GDM1 (cell line): ENCODE results near the gene UACA.
A peak's percentile ranks its signal among the peaks of the same experiment; 100 is the strongest.
"Not testable (repeated sequence)": the region's sequence is repeated elsewhere in the genome, so short reads cannot be mapped to it uniquely, and the experiment has no call there.

Source experiments
- DNase-seq: peaks from one replicate; lab custom pipeline; 2025; lab: John Stamatoyannopoulos, UW

The UACA gene

DNA sequence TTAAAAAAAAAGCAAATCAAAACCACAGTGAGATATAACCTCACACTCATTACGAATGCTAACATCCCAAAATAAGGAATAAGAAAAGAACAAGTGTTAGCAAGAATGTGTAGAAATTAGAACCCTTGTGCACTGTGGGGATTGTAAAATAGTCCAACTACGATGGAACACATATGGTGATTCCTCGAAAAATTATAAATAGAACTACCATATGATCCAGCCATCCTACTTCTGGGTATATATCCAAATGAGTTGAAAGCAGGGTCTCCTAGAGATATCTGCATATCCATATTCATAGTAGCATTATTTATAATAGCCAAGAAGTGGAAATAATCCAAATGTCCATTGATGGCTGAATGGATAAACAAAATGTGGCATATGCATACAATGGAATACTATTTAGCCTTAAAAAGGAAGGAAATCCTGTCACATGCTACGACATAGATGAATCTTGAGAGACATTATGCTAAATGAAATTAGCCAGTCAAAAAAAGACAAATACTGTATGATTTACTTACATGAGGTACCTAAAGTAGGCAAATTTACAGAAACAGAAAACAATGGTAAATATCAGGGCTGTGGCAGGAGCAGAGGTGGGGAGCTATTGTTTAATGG is 55.6 kb downstream of the UACA start:
- no peak for DNase-seq

DNA sequence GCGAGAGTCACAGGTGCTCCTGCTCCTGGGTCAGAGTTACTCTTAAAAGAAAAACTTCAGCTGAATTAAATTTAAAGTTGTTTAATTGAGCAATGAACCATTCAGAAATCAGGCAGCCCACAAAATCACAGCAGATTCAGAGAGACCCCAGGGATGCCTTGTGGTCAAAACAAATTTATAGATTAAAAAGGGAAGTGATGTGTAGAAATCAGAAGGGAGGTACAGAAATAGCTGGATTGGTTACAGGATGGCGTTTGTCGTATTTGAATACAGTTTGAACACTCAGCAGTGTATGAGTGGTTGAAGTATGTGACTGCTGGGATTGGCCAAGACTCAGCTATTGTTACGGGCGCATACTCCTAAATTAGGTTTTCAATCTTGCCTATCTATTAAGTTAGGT is 58.6 kb downstream of the UACA start:
- DNase-seq = no peak

DNA sequence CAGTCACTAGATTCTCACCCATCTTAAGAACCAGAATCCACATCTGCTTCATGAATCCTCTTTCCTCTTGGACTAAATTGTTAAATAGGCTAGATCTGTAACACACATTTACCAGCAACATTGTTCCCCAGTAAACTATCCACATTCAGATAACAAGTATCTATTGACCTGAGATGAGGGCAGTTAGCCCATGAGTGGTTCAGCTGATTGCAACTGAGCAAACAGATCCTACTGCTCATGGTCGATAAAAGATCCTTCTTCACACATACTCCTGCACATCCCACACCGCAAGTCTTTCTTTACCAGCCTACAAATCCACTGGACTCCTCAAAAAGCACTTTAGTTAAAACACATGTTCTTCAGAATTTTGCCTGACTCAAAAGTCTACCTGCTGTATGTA is 59.2 kb downstream of the UACA start:
- no peak for DNase-seq

DNA sequence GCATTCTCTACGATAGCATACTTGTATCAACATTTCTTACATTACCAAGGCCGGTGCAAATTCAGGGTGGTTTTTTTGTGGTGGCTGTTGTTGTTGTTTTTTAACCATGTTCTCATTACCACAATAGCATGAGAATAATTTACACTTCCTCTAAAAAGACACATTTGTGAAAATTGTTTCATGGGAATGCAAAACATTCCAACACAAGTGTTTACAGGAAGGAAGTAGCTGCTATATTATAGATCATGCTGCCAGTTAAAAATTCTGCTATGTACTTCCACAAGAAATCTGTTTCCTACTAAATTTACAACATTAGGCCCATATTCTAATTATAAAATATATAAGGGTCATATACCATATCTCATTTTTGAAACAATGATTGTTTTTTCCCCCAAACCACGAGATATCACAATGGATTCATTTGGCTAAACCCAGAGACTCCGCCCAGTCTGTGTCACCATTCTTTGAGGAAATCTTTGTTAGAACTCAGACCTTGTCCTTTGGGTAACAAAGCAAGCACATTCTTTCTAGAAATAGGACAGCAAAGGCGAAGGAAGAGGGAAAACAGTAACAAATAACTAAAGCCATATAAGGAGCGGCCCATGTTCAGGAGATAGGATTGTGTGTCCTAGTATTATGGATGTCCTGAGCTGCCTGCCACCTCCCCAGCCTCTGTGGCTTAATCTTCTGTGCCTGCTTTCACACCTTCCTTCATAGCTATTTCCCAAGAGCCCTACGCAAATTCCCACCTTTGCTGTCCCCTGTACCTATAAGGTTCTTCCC is 60.1 kb downstream of the UACA start:
- no peak for DNase-seq

DNA sequence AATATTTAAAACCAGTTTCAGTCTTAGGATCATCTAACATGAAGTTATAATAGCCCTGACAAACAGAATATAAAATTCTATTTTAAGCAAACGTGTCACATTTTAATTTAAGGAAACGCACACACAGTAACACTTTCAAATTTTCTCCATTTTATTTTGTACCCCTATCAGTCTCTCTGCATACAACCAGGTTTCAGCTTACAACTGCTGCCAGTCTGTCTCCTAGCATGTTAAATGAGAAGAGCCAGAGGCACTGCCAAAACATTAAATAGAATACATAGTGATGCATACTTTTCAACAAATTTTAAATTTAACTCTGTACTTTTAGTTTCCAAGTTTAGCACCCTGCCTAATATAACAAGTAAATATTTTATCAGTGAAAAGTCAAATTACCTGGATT is 60.8 kb downstream of the UACA start:
- no peak for DNase-seq

DNA sequence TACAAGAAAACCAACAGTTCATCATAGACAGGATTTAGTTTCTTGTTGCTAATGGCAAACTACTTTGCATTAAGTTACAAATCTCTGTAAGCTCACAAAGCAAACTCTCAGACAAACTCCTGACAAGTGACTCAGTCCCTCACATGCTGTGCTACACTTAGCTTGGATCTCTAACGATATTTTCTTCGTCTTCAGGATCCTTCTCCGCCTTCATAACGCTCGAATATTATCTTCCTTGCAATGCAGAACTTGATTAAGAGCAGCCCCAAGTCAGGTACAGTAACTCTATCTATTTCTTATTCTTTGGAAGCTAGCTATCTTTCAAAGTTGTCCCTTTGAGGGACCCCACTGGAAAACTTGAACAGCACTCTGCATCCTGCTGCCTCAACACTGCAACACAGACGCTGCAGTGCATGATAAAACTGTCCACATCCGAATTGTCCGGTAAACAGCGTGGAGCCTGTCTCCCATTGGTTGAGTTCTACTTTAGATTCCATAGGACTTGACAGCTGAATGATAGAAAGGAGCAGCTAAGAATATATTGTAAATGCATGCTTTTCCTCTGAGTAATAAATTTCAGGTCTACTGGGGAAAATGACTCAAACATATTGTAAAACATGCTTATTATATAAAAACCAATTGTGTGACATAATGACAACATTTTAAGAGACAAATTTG is 61.3 kb downstream of the UACA start:
- DNase-seq = no peak

DNA sequence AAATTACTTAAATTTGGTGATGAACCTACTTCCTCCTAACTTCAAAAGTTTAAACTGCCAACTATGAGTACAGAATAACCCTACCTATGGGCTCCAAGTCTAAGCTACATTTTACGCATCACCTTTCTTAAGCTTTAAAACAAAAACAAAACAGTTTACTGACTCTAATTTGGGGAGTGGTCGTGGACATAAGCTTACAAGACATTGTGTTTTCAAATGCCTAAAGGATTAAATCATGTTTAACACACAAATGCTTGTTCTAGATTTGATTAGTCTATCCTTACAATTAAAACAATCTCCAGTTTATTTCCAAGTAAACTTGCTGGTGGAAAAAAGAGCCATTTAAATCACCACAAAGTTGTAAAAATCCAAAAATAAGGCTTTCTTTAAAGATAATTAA is 62.2 kb downstream of the UACA start:
- DNase-seq = no peak

DNA sequence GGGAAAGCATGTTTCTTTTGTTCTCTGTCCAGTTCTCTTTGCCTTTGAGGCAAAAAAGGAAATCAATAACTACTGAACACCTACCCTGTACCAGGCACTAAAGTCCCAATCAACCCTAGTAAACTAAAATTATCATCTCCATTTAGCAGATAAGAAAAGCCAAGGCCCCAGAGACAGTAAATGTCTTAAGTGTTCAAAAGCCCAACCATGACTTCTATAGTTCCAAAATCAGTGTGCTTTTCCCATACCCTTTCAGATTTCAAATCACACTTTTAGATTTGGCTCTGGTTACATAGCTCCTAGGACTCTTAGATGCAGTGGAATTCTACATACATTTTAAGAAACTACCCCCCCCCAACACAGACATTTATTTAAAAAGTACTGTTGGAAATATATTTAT is 63.5 kb downstream of the UACA start:
- no peak for DNase-seq

DNA sequence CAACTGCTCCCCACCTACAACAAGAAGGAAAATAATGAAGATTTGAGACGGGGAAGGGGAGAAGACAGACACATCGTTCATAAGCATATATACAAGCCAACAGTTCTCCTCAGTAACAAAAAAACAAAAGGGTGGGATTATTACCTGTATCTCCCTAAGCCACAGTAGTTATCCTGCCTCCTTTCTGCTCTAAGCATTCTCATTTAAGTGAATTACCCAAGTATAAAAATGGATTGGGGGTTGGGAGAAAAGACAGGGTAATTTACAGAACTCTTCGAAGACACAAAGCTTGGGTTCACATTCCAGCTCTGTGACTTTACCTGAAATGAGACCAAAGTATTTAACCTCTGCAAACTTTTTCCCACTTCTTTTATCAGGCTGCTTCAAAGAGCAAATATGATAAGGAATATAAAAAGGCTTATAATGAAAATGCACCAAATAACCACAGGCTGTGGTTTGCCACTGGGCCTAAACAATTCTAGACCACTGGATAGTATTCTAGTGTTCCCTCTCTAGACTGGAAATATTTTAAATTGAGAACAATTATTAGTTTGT is 64.4 kb downstream of the UACA start:
- DNase-seq = no peak

DNA sequence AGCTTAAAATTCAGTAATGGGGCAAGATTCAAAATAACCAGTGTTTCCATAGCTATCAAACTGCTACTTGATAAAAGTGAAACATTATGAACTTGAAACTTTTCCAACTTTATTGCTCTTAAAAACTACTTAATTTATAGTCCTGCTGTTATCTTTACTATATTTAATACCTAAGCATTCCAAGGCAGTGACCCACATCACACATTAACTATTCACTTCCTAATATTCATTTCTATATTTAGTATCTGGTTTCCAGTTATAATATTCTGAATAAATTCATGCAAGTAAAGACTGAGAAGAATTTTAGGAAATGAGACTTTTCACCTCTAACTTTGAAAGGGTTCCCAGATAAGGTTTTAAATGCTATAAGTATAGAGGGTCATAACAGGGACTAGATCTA is 64.9 kb downstream of the UACA start:
- DNase-seq = no peak

DNA sequence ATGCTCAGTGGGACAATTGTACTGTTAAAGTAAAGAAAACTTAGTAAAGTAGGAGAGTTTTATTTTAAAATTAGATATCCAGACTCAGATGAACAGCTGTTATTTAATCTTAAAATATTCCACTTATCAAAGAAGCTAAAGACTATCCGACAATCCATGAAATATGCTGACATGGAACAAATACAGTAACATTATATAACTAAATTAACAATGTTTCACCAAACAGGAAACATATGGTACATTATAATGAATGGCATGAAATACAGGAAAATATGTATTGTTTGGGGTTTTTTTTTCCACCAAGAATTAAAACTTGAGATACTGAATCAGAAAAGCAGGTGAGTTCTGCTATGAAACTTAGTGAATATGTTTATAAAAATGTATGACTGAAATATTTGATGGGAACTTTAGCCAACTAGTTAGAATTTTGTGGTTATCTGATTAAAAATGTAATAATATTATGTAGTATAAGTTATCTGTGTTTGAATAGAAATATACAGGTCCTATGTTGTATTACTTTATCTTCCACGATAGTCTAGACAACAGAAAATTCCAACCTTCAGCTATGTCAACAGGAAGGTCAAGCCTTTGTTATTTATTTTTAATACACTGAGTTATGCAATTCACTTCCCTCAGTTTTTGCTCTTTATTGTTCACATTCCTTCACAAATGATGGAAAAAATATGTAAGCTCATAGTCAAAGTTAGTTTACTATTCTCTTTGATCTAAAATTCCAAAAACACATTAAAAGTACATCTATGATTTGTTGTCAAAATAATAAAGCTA is 72.7 kb downstream of the UACA start:
- DNase-seq = no peak

DNA sequence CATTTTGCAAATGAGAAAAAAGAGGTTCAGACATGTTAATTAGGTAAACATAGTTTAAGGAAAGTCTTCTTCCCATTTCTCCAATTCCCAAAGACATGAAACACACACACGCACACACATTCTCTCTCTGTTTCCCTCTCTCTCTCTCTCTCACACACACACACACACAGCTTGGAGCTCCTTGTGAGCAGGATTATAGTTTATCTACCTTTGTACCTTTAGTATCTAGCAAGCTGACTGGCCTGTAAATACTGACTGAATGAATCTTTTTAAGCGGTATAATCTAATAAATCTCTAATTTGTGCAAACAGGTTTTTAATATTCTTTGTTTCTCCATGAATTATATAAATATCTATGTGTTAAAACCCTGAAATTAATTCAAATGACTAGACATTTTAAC is 73.3 kb downstream of the UACA start:
- no peak for DNase-seq

DNA sequence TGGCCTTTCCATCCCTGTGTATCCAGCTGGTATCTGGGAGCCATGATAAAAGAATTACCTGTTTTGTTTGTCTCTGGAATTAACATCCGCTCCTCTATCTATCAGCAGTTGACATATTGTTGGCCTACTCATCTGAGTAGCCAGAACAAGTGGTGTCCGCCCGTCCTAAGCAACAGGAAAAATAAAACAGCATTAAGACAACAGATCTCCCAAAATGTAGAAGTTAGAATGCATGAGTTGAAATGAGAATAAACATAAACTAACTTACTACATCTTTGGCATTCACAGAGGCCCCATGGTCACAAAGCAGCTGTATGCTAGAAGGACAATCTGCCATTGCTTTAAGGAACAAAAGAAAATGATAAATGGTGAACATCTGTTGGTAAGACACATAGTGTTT is 75.9 kb downstream of the UACA start:
- no peak for DNase-seq

DNA sequence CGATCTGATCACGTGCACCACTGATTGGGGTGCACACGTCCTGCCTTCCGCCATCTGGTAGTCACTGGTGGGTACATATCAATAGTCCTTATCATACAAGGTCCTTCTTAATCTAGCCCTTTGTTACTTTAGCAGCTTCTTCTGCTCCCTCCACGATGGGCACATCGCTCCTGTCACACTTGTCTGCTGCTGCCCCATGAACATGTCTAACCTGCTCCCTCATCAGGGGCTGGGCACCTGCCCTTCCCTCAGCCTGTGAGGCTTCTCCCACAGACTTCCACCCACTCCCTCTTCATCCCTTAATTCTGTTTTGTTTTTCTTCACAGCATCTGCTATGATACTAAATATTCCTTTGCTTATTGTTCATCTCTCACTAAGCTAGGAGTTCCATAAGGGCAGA is 82.5 kb downstream of the UACA start:
- no peak for DNase-seq

DNA sequence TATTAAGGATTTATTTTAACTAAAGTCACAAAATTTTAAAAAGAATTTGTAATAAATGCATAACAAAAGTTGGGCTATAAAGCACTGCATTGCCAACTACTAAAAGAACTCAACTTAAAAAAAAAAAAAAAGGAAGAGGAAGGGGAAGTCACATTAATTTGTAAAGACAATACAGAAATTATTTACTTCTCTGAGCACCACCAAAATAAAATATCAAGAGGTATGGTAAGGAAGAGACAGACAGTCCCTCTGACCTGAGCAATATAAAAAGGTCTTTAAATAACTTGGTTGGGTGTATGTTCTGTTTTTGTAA is 83.5 kb downstream of the UACA start:
- no peak for DNase-seq

DNA sequence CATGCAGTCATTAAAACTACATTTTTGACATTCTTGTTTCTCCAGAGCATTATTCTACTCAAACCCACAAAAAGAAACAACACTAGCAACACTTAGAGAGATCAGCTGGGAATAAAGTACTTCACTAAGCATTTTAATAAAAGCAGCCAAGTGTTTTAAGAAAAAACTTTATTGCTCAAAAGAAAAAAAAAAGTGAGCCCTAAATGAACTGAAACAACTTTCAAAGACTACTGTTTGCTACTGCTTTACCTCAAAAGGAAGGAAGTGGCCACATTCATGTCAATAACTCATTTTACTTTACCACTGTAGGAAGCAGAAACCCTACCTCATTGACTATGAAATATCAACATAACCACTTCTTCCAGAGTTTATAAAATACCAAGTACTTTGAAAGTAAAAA is 91.3 kb downstream of the UACA start:
- peak; percentile 39 for DNase-seq

DNA sequence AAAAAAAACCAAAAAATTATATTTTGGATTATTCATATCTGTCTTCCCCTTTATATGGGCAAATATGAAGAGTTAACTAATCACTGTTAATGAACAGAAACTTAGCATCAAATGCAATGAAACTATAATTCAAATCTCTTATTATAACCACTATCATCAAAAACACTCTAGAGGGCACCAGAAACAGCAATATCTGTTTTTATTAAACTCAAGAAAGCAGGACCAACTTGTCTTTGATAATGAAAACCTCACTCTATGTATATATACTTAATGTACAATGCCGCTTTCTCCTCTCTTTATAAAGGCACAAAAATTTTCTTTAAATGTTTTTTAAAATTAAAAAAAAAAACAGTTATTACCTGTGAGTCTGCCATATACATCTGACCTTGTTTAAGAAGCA is 92.7 kb downstream of the UACA start:
- DNase-seq = no peak

DNA sequence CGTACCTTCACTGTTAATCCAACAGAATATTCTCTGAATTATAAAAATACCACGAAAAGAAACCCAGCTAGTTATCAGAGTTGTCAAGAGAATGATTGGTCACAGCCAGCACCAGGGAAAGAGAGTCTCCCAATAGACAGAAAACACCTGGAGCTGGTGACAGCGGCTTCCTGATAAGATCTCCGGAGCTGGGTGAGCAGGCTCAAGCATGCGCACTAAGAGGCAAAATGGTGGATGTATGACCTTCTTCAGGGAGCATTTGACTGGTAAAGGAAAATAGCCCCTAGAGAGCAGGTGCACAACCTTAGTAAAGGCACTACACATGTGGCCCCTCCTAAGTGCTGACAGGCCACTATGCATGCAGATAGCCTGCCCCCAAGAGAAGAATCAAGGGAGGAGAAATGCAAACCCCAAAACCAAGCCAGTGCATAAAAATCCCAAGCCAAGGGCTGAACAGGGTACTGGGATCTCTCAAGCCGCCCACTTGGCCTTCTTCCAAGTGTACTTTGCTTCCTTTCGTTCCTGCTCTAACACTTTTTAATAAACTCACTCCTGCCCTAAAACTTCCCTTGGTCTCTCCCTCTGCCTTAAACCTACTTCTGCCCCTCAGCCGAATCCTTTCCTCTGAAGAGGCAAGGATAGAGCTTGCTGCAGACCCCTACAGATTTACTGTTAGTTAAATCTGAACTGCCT is 93.2 kb downstream of the UACA start:
- DNase-seq = no peak

DNA sequence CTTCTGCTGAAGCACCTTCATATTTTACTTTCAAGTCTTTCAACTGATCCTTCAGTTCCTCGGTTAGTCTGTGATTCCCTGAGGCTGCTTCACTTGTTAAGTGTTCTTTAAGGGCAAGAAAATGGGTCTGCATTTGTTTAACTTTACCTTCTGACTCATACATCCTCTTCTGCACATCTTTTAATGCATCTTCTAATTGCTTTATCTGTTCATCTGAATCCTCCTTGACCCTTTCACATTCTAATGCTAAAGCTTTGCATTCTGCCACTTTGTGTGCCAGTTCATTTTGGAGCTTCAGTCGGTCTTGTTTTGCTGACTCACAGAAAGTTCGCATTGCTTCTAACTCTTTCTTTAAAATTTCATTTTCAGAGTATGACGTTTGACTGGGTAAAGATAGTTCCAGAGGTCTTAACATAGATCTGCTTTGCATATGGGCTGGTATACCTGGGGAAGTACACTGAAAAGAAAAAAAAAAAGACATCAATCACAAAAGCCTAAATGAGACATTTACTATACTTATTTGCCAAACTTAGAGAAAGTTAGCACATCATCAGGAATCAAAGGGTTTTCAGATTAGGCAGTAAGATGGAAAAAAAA is 94.3 kb downstream of the UACA start:
- no peak for DNase-seq

DNA sequence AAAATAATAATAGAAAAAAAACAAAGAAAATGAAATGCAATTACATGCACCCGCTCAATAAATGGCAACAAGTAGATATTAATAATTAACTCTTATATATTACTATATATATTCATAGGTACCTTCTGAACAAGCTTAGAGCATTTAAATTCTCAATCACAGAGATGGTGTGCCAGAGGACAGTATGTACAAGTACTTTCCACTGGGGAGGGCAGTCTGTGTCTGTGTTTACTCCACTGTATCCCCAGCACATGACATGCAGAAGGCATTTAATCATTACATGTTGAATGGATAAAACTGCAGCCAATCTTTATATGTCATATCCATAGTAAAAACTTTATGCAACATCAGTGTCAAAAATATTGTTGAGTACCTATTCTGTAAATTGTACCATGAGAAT is 97.8 kb downstream of the UACA start:
- DNase-seq = no peak

DNA sequence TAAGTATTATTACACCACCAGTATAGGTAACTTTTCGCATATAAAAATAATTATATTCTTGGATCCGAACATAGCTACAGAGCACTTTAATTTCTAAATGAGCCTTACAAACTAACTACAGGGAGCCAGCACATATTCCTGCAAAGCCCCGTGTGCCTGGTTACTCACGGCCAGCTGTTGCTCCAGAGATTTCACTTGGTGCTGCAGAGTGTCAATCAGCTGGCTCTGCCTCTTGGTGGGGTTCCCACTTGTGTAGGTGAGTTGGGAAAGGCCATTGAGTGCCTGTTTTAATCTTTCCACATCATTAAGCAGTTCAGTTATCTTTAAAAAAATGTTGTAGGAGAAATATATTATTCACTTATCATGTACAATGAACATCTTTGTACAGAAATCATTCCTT is 98.9 kb downstream of the UACA start:
- no peak for DNase-seq

DNA sequence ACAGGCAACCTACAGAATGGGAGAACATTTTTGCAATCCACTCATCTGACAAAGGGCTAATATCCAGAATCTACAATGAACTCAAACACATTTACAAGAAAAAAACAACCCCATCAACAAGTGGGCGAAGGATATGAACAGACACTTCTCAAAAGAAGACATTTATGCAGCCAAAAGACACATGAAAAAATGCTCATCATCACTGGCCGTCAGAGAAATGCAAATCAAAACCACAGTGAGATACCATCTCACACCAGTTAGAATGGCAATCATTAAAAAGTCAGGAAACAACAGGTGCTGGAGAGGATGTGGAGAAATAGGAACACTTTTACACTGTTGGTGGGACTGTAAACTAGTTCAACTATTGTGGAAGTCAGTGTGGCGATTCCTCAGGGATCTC is 100.3 kb downstream of the UACA start:
- not testable (repeated sequence) for DNase-seq
